ENCODE data around the gene GATB. TPM values are rescaled to one million over a fixed set of nuclear protein-coding genes. Genes with fewer than 3 reads are reported as not detected.

GATB gene
- total RNA-seq, 1 donor from 2014 or later: 102 TPM

DNA sequence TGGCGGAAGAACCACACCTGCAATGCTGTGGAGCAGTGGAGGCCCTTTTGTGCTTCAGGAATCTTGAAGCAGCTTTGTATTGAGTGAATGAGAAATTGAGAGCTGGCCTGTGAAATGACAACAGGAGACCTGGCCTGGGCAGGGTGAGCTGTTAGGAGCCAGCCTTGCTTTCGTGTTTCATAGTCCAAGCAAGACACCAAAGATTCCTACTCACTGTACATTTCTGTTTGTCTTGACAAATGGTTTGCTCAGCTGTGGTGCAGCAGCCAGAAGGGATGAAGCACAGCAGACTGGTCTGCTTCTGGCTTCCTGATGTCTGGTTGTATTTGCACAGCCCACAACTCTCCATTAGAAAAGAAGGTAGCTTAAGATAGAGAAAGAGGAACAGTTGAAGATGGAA is 96.5 kb downstream of the GATB start:
- no peak overlapping the region for H3K27ac ChIP-seq (replicated peaks)
- H3K9me3 ChIP-seq (replicated peaks): no peaks in the 10 kb centered on the region
- H3K4me1 ChIP-seq: no peaks in the 10 kb centered on the region
- intact Hi-C loops (cut with micrococcal nuclease): no loop called here
- no peak overlapping the region for H3K4me3 ChIP-seq
- H3K27me3 ChIP-seq (ENCODE audit: low read depth): no peaks in the 10 kb centered on the region
- no peak for DNase-seq
- H3K36me3 ChIP-seq: peaks cover 6% of the 10 kb centered on the region
- no peak for TF ChIP-seq CTCF (IDR thresholded peaks at IDR 0.05; ENCODE audit: borderline replicate concordance)

DNA sequence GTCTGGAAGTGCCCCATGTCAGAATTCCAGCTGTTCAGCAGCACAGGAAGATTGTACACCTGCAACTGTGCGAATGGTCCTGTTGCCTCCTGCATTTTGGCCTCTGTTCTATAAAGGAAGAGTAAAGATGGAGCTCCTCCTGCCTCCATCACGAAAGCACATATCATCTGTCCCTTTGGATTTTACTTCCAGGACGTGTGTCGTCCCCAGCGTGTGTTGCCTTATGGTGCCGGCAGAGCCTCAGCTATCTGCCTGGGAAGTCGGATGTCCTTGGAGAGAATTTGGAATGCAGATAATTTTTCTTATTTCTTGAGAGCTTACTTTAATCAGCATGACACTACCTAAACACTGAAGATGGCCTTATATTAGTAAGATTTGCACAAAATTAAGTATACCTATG is 97.7 kb downstream of the GATB start:
- Histone ChIP-seq H3K27me3 (ENCODE audit: low read depth) (no peaks in the 10 kb centered on the region), H3K9me3 (replicated peaks) (no peaks in the 10 kb centered on the region), H3K36me3 (peaks cover 6% of the 10 kb centered on the region), H3K4me3 (no peak overlapping the region), H3K4me1 (no peaks in the 10 kb centered on the region), H3K27ac (replicated peaks) (no peak overlapping the region)
- DNase-seq: no peak
- intact Hi-C loops (cut with micrococcal nuclease): no loop called here
- no peak for TF ChIP-seq CTCF (IDR thresholded peaks at IDR 0.05; ENCODE audit: borderline replicate concordance)

DNA sequence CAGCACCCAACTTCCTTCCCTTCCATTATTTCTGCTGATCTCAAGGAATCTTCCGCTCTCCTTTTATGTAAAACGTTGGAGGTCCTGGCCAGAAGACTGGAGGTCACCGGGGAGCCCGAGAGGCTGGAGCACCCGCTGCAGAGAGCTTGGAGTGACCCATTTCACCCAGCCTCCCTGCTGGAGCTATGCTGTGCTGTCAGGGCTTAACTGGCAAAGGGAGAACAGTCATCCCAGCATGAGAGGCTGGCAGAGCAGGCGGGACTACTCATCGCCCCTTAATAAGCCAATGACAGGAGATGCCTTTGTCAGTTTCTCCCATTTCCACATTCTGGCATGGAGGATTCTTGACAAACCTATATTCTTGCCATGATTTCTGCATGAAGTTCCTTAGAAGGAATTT is 98.9 kb downstream of the GATB start:
- no peak for TF ChIP-seq CTCF (IDR thresholded peaks at IDR 0.05; ENCODE audit: borderline replicate concordance)
- no peaks in the 10 kb centered on the region for H3K9me3 ChIP-seq (replicated peaks)
- peaks cover 12% of the 10 kb centered on the region for H3K36me3 ChIP-seq
- H3K27ac ChIP-seq (replicated peaks): no peak overlapping the region
- H3K4me3 ChIP-seq: no peak overlapping the region
- intact Hi-C loops (cut with micrococcal nuclease): no loop called here
- no peaks in the 10 kb centered on the region for H3K27me3 ChIP-seq (ENCODE audit: low read depth)
- no peaks in the 10 kb centered on the region for H3K4me1 ChIP-seq
- DNase-seq: no peak

DNA sequence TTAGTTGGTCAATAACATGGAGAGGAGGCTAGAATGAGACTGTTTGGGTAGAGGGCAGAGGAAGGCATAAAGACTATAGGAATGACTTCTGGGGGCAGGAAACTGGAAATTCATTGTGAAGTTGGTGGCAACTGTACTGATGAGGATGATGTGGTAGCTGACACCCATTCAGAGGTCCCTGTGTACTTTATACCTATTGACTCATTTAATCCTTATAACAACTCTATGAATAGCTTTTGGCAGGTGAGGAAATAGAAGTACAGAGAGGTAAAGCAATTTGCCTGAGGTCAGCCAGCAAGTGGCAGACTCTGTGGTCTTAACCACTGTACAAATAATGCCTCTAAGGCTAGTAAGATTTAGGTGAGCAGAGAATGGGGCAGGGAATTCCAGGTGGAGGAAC is 100.1 kb downstream of the GATB start:
- H3K9me3 ChIP-seq (replicated peaks): no peaks in the 10 kb centered on the region
- intact Hi-C loops (cut with micrococcal nuclease): no loop called here
- no peak for TF ChIP-seq CTCF (IDR thresholded peaks at IDR 0.05; ENCODE audit: borderline replicate concordance)
- H3K27me3 ChIP-seq (ENCODE audit: low read depth): no peaks in the 10 kb centered on the region
- no peak for DNase-seq
- no peaks in the 10 kb centered on the region for H3K4me1 ChIP-seq
- peaks cover 14% of the 10 kb centered on the region for H3K36me3 ChIP-seq
- no peak overlapping the region for H3K4me3 ChIP-seq
- H3K27ac ChIP-seq (replicated peaks): no peak overlapping the region

- no peak for TF ChIP-seq CTCF (IDR thresholded peaks at IDR 0.05; ENCODE audit: borderline replicate concordance)
- Histone ChIP-seq H3K36me3 (peaks cover 14% of the 10 kb centered on the region), H3K9me3 (replicated peaks) (no peaks in the 10 kb centered on the region), H3K27me3 (ENCODE audit: low read depth) (no peaks in the 10 kb centered on the region), H3K4me1 (no peaks in the 10 kb centered on the region), H3K27ac (replicated peaks) (peak overlapping the region; percentile 34), H3K4me3 (no peak overlapping the region)
- intact Hi-C loops (cut with micrococcal nuclease): no loop called here
- DNase-seq: no peak
Measured at GRCh38 chr4:151659601-151660364, 101.0 kb downstream of the GATB start.

All from left ventricle myocardium inferior (tissue), 1 donor.